ENCODE measurements around the gene ADAD2.

GRCh38 chr16:84225126-84225525, 34.2 kb downstream of the ADAD2 start:
- TF ChIP-seq TAF1 (IDR thresholded peaks at IDR 0.05; ENCODE audit: borderline replicate concordance, low read depth, low read length) (no peak), SREBF1 (IDR thresholded peaks at IDR 0.05; ENCODE audit: low read length) (no peak), FOXM1 (IDR thresholded peaks at IDR 0.05; ENCODE audit: low read depth, low read length) (no peak), CREB1 (IDR thresholded peaks at IDR 0.05; ENCODE audit: low read depth) (no peak), CTCF (IDR thresholded peaks at IDR 0.05 in 2 of 3, conservative IDR thresholded peaks at IDR 0.05 in 1 of 3; ENCODE audit: control insufficient read depth in 2 of 3, extremely low read depth in 1 of 3, insufficient read depth in 1 of 3, low read depth in 3 of 3, low read length in 3 of 3) (no peak), KDM1A (IDR thresholded peaks at IDR 0.05; ENCODE audit: borderline replicate concordance) (no peak), HCFC1 (IDR thresholded peaks at IDR 0.05; ENCODE audit: low read length) (no peak), SP1 (IDR thresholded peaks at IDR 0.05; ENCODE audit: low read depth, low read length) (no peak), YY1 (IDR thresholded peaks at IDR 0.05; ENCODE audit: low read depth, low read length) (no peak), HDAC2 (IDR thresholded peaks at IDR 0.05) (no peak), SIN3A (IDR thresholded peaks at IDR 0.05; ENCODE audit: low read depth, low read length) (no peak), NR2C1 (IDR thresholded peaks at IDR 0.05) (no peak)

All from GM12878 (cell line).